Breast epithelium (tissue), 4 donors: Measurements from ENCODE around the gene ATXN3. TPM values are rescaled to one million over a fixed set of nuclear protein-coding genes. Genes with fewer than 3 reads are reported as not detected.

Source experiments
- DNase-seq, 2 donors: peaks; one replicate each; pipeline ENCODE4 v3.0.0-alpha.2; 2019; ENCODE audit warnings: low spot score in 2 of 2
- H3K27ac ChIP-seq, 2 donors: fragments of 200-600 bp; sonication (generic) in 1 of 2; one replicate each; pipeline ENCODE4 v1.5.1; 2016 to 2019; ENCODE audit warnings: mild to moderate bottlenecking in 1 of 2
- H3K27me3 ChIP-seq, 2 donors: fragments of 200-600 bp; sonication (generic) in 1 of 2; one replicate each; pipeline versions ENCODE4 v1.5.1 to v1.6.0; 2017 to 2019; ENCODE audit warnings: control low read depth in 1 of 2, mild to moderate bottlenecking in 1 of 2
- H3K36me3 ChIP-seq: fragments of 200-600 bp; one replicate; pipeline ENCODE4 v1.5.1; 2019
- H3K4me1 ChIP-seq, 2 donors: fragments of 200-600 bp; sonication (generic); one replicate each; pipeline ENCODE4 v1.5.1; 2016 to 2019; ENCODE audit warnings: control low read depth in 1 of 2
- H3K4me3 ChIP-seq, 3 donors: fragments of 200-600 bp; sonication (generic); 1 replicate in 2 of 3; 2 replicates in 1 of 3; pipeline ENCODE4 v1.5.1; 2016 to 2019; ENCODE audit warnings: mild to moderate bottlenecking in 3 of 3, moderate library complexity in 2 of 3
- H3K9me3 ChIP-seq, 2 donors: fragments of 200-600 bp; sonication (generic) in 1 of 2; one replicate each; pipeline ENCODE4 v1.5.1; 2016 to 2019; ENCODE audit warnings: control low read depth in 1 of 2
- CTCF ChIP-seq, 3 donors: fragments of 450-650 bp; IDR thresholded peaks; one replicate each; pipeline ENCODE4 v1.5.1; 2016 to 2017; ENCODE audit warnings: antibody characterized with exemption in 3 of 3, mild to moderate bottlenecking in 3 of 3, moderate library complexity in 3 of 3
- POLR2A ChIP-seq: fragments of 450-650 bp; IDR thresholded peaks from one replicate; pipeline ENCODE4 v1.6.1; 2016; ENCODE audit warnings: antibody characterized with exemption, mild to moderate bottlenecking, moderate library complexity
- POLR2AphosphoS5 ChIP-seq, 3 donors: sonication (generic); formaldehyde crosslinking; IDR thresholded peaks; one replicate each; pipeline ENCODE4 v1.6.1; 2017; ENCODE audit warnings: antibody characterized with exemption in 3 of 3
- intact Hi-C: fragments of 100-400 bp; cut with DNase I; formaldehyde crosslinking; loops from one replicate; pipeline ENCODE4 v1.15.1; 2023; ENCODE audit warnings: low total_unique reads
- total RNA-seq, 3 donors: library from RNA; depleted of rRNA; stranded (reverse); fragments of >200 nt; gene quantifications; one replicate each; pipeline ENCODE4 v1.1.0, GENCODE V29; 2016

The ATXN3 gene
- total RNA-seq = 10 to 100 TPM; 36.2 to 46.7 (median 36.7) TPM

GRCh38 chr14:92106143-92106926 is at the start of gene ATXN3:
Gene ATXN3, minus strand, starts transcription at chr14:92106582. Its CDS starts 30 bp downstream, at chr14:92106552.
- Histone ChIP-seq H3K4me1 (no peaks in the 10 kb centered on the region), H3K27me3 (no peaks in the 10 kb centered on the region), H3K9me3 (no peaks in the 10 kb centered on the region), H3K4me3 (peak within 1 kb of the TSS; percentile 85 to 98 (median 90)), H3K36me3 (no peaks in the 10 kb centered on the region), H3K27ac (peak within 1 kb of the TSS; percentile 97 to 98)
- TF ChIP-seq CTCF (IDR thresholded peaks at IDR 0.05) (peak; percentile 35 to 69 (median 53)), POLR2AphosphoS5 (IDR thresholded peaks at IDR 0.05) (peak; percentile 69 to 75 (median 69)), POLR2A (peak; percentile 33)
- DNase-seq = peak; percentile 96 to 97
- intact Hi-C loops = no loop called here

- no peak for DNase-seq
- no peaks in the 10 kb centered on the region for H3K9me3 ChIP-seq
- H3K36me3 ChIP-seq = no peaks in the 10 kb centered on the region
- intact Hi-C loops = no loop called here
- TF ChIP-seq CTCF (IDR thresholded peaks at IDR 0.05) = no peak
- no peaks in the 10 kb centered on the region for H3K4me1 ChIP-seq
- H3K27ac ChIP-seq = no peak overlapping the region
- no peaks in the 10 kb centered on the region for H3K27me3 ChIP-seq
- no peak overlapping the region for H3K4me3 ChIP-seq
Observed at GRCh38 chr14:92154283-92154942, 48.0 kb upstream of the ATXN3 start.

- intact Hi-C loops = no loop called here
- no peak for DNase-seq
- H3K36me3 ChIP-seq = peaks cover 4% of the 10 kb centered on the region
- no peaks in the 10 kb centered on the region for H3K27me3 ChIP-seq
- H3K4me1 ChIP-seq = no peaks in the 10 kb centered on the region
- TF ChIP-seq POLR2A = no peak
- no peak for TF ChIP-seq POLR2AphosphoS5 (IDR thresholded peaks at IDR 0.05)
- no peak for TF ChIP-seq CTCF (IDR thresholded peaks at IDR 0.05)
- H3K9me3 ChIP-seq = no peaks in the 10 kb centered on the region
- H3K27ac ChIP-seq = no peak overlapping the region
- no peak overlapping the region for H3K4me3 ChIP-seq
Observed at GRCh38 chr14:92153581-92153980, 47.2 kb upstream of the ATXN3 start.

- H3K27ac ChIP-seq = no peak overlapping the region
- H3K4me1 ChIP-seq = no peaks in the 10 kb centered on the region
- H3K36me3 ChIP-seq = peaks cover 9% of the 10 kb centered on the region
- no peak for TF ChIP-seq POLR2AphosphoS5 (IDR thresholded peaks at IDR 0.05)
- TF ChIP-seq CTCF (IDR thresholded peaks at IDR 0.05) = no peak
- no peak for TF ChIP-seq POLR2A
- no peak overlapping the region for H3K4me3 ChIP-seq
- intact Hi-C loops = no loop called here
- no peaks in the 10 kb centered on the region for H3K27me3 ChIP-seq
- DNase-seq = no peak
- no peaks in the 10 kb centered on the region for H3K9me3 ChIP-seq
Observed at GRCh38 chr14:92144708-92145107, 38.3 kb upstream of the ATXN3 start.

GRCh38 chr14:92143962-92144361 is 37.6 kb upstream of the ATXN3 start:
- DNase-seq = no peak
- Histone ChIP-seq H3K9me3 (no peaks in the 10 kb centered on the region), H3K27me3 (no peaks in the 10 kb centered on the region), H3K4me1 (no peaks in the 10 kb centered on the region), H3K4me3 (no peak overlapping the region), H3K36me3 (peaks cover 5% of the 10 kb centered on the region), H3K27ac (no peak overlapping the region)
- intact Hi-C loops = no loop called here
- TF ChIP-seq POLR2A = no peak
- TF ChIP-seq CTCF (IDR thresholded peaks at IDR 0.05) = no peak
- no peak for TF ChIP-seq POLR2AphosphoS5 (IDR thresholded peaks at IDR 0.05)
